HG03103 (cell line): ENCODE data around the gene ORC1.
"Not testable (repeated sequence)": the region's sequence is repeated elsewhere in the genome, so short reads cannot be mapped to it uniquely, and the experiment has no call there.

Source experiments
- ATAC-seq: cut with Tn5 transposase; IDR thresholded peaks from one replicate; pipeline ENCODE4 v1.9.1; 2021; ENCODE audit warnings: low read depth; ENCODE audit not compliant: unreplicated experiment

Gene ORC1

DNA sequence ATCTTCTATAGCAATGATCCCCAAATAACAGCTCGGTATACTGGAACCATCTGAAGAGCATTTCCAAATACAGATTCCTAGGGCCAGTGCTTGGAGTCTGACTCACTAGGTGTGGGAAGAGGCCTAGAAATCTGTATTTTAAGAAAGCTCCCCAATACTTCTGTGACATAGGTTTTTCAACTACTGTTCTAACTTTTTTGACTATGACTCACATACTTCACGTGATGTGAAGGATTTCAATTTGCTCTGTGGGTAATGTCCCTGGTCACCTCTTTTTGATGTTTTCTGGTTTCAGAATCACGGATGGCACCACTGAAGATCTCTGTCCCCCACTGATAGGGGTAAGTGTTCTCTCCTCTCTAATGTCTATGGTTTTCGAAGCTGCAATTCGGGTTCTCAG, 11.0 kb downstream of the ORC1 start:
- no peak for ATAC-seq

DNA sequence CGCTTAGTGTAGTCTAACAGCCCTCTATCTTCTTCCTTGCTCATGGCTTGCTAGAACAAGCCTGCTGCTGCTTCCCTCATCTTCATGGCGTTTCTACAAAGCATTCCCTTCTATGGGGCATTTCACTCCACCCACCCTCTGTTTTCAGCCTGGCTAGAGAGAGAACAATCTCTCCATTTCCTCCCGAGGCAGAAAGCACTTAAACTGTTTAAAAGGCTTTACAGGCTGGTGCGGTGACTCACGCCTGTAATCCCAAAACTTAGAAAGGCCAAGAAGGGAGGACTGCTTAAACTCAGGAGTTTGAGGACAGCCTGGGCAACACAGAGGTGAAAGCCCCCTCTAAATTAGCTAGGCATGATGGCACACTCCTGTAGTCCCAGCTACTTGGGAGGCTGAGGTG, 17.8 kb downstream of the ORC1 start:
- no peak for ATAC-seq

GRCh38 chr1:52385376-52385775, 18.8 kb downstream of the ORC1 start:
- ATAC-seq, result no peak

DNA sequence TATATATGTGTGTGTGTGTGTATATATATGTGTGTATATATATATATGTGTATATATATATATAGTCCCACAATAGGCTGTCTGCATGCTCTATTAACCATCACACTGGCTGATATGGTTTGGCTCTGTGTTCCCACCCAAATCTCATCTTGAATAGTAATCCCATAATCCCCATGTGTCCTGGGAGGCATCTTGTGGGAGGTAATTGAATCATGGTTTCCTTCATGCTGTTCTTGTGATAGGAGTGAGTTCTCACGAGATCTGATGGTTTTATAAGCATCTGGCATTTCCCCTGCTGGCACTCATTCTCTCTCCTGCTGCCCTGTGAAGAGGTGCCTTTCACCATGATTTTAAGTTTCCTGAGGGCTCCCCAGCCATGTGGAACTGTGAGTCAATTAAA, 34.4 kb downstream of the ORC1 start:
- ATAC-seq, result not testable (repeated sequence)

DNA sequence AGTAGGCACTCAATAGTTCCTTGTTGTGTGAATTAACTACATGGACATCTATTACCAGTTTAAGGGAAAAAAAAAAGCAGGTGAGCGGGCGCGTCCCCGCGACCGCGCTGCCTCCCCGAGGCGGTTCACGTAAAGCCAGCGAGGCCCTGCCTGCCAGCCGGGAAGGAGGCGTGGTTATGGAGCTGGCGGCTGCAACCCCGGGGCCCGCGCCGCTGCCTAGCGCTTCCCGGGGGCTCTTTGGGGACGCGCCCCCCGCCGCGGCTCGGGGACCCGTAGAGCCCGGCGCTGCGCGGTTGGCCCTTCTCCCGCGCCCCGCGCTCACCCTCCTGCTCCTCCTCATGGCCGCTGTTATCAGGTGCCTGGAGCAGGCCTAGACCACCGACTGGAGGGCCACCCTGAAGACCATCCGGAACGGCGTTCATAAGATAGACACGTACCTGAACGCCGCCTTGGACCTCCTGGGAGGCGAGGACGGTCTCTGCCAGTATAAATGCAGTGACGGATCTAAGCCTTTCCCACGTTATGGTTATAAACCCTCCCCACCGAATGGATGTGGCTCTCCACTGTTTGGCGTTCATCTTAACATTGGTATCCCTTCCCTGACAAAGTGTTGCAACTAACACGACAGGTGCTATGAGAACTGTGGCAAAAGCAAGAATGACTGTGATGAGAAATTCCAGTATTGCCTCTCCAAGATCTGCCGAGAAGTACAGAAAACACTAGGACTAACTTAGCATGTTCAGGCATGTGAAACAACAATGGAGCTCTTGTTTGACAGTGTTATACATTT, 35.6 kb downstream of the ORC1 start:
- ATAC-seq, result no peak

DNA sequence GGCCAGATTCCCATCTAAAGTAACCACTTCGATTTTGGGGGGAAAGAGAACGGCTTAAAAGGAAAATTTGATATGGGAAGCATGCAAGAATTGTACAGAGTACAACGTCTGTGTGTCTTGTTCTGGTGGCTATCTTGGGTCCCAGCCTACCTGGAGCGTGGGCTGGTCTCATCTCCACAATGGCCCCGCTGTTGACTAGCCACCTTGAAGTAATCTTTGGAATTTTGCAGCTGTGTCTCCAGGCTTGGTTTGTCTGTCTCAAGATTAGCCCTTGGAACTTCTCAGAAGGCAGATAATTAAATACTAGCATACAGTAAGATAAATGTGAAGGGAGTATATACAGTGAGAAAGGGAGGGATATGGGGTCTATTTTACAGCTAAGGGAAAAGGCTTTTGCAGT, 37.0 kb downstream of the ORC1 start:
- ATAC-seq, result no peak

DNA sequence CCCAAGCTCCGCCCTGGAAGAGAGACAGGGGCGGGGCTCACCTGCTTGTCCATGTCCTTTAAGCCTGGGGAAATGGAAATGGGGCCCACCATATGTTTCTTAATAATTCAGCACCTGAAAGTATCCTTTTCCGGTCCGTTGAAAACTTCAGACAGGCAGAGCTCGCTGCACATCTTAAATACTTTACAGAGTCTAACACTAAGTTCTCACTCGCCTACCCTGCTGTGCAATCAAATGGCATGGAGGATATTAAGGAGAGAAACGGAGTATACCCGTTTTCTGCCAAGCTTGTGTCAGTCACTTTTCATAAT, 37.8 kb downstream of the ORC1 start:
- ATAC-seq, result no peak

GRCh38 chr1:52365746-52366516, 38.3 kb downstream of the ORC1 start, which contains the start of gene CC2D1B:
Gene CC2D1B (minus strand): TSS chr1:52366205. CDS start chr1:52364620, 1,585 bp downstream.
- peak; percentile 86 for ATAC-seq

DNA sequence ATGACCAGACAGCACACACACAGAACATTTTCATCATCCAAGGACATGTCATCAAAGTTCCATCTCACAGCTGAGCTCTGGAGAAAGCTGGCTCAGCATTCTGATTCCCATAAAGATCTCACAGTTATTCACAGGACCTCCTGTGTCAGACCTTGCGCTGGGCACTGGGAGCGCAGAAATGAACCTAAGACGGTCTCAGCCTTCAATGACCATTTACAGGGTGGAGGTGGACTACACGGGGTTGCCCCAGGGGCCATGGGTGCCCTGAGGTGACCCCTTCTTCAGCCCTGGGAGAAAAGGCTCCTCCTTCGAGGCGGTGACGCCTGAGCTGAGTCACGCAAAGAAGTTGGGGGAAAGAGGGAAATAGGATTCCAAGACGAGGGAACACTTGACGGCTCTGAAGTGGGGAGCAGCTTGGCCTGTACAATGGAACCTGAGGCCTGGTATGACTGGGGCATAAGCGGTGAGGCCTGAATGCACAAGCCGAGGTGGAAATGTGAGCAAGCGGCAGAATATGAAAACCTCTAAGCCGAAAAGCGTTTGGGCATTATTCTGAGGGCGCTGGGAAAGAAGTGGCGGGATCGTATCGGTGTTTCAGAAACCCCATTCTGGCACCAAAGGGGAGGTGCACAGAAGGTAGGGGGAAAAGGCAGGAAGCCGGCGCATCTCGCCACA, 39.0 kb downstream of the ORC1 start:
- ATAC-seq, result no peak

- ATAC-seq, result no peak
Measured at GRCh38 chr1:52364235-52364839, 39.9 kb downstream of the ORC1 start.

DNA sequence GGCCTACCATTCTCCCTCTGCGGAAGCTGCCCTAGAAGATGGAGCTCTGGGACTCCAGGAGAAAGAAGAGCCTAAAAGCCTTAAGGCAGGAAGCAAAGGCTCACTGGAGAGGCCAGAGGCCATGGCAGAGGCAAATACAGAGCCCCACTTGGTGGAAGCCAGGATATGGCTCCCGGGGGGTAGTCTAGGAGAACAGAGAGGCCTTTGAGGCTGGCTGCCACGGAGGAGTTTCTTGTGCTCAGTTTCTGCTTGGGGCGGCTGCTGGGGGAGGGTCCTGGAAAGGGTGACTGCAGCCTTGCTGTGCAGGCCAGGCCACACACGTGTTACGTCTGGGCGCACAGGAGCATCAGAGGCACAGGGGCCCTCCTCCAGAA, 43.6 kb downstream of the ORC1 start:
- no peak for ATAC-seq

DNA sequence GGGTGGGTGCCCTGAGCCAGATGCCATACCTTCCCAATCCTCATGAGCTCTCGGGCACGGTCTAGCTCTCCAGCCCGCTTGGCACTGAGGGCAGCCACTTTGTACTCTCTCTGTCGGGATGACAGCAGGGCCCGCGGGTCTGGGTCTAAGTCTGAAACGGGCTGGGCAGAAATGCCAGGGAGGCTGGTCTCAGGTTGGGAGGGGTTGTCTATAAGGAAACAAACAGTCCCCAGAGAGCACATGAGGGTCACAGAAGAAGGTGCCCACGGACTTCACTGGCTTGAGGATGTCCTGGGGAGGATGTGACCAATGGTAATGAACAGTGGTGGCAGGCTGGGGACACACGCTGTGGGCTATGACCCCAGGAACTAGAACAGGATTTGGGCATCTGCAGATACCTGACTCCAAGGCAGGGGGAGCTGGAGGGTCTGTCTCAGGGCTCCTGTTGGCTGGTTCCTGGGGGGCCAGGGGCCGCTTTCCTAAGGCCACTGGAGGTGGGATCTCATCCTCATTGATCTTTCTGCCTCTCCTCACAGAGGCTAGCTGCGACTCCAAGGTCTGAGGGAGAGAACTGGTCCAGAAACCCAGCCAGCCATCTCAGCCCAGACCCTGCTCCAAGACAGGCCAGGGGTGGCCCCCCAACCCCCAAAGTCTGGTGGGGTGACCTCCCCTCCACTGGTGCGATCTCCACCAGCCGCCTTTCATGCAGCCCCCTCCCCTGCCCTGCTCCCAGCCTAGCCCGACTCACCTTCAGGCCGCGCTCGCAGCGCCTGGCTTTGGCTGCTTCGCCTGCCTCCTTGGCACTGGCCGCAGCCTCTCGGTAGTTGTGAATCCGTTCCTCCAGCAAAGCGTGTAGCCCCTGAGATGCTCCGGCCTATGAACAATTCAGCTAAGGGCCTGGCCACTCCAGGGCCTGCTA, 44.3 kb downstream of the ORC1 start:
- no peak for ATAC-seq

GRCh38 chr1:52358851-52359497, 45.2 kb downstream of the ORC1 start:
- ATAC-seq, result no peak

DNA sequence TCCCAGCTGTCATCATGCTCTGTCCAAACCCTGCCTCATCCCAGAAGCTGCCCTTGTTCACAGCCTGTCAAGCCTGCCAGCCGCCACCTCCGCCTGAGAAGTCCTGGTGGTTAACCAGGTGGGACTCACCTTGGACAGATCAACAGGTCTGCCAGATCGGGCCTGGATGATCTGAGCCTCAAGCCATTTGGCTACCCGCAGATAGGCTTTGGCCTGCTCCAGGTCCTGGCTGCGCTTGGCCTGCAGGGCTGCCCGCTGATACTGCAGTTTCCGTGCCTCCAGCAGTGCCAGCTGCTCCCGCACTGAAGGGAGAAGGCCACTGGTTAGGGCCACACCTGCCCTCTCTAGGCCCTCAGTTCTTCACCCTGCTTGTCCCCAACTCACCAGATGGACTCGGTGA, 46.8 kb downstream of the ORC1 start:
- no peak for ATAC-seq

DNA sequence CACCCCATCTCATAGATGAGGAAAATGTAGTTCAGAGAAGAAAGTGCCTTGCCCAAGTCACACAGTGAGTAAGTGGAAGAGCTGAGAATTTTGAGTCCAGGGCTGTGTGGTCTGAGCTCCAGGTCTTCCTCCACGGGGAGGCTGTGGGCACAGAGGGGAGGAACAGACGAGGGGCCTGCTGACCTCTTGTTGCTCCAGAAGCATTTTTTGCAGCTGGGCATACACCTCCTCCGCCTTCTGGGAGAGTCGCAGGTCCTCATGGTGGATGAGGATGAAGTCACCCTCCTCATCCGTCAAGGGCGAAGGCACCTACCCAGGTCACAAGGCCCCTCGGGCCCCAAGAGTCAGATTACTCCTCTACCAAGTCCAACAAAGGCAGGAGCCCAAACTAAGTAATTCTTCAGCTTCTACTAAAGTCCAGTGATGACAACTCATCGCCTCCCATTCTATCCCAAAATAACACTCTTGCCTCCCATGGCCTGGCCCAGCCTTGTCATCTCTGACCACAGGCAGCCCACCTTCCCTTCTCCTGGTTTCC, 47.3 kb downstream of the ORC1 start:
- ATAC-seq, result no peak

- no peak for ATAC-seq
Measured at GRCh38 chr1:52355847-52356505, 48.2 kb downstream of the ORC1 start.

- no peak for ATAC-seq
Measured at GRCh38 chr1:52355436-52355835, 48.8 kb downstream of the ORC1 start.

- ATAC-seq, result no peak
Measured at GRCh38 chr1:52352690-52353089, 51.5 kb downstream of the ORC1 start.
